NCI-H1930 (cell line): ENCODE results near the gene THAP5.

Experiments
- DNase-seq, 2 experiments: peaks; one replicate each; lab custom pipeline; 2025; lab: John Stamatoyannopoulos, UW

Gene THAP5, protein sequence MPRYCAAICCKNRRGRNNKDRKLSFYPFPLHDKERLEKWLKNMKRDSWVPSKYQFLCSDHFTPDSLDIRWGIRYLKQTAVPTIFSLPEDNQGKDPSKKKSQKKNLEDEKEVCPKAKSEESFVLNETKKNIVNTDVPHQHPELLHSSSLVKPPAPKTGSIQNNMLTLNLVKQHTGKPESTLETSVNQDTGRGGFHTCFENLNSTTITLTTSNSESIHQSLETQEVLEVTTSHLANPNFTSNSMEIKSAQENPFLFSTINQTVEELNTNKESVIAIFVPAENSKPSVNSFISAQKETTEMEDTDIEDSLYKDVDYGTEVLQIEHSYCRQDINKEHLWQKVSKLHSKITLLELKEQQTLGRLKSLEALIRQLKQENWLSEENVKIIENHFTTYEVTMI

GRCh38 chr7:108569381-108570145, at the start of gene THAP5, which contains the start of gene DNAJB9:
TSS of gene THAP5 (minus strand) at chr7:108569706. CDS start at chr7:108569569, 137 bp downstream.
TSS of gene DNAJB9 (plus strand) at chr7:108569874. CDS start at chr7:108571727, 1,853 bp downstream.
- peak; percentile 100 for DNase-seq

- no peak for DNase-seq
Measured at GRCh38 chr7:108618056-108618455, 48.5 kb upstream of the THAP5 start.

- DNase-seq: no peak
Measured at GRCh38 chr7:108614896-108615295, 45.4 kb upstream of the THAP5 start.

DNA sequence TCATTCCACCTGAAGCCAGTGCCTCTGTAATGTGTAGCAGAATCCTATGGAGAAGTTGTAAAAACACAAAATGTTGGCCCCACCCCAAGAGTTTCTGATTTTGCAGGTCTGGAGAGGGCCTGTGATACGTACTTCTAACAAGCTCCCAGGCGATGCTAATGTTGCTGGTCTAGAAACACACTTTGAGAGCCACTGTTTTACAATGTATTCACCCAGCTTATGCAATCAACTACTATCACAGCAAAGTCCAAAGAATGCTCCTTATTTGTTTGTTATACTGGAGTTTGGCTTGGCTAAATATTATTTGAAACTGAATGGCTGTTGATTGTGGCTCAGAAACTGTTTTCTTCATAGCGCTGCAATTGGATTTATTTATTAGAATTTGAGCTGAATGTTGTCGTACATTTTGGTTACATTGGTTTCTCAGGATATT, 44.5 kb upstream of the THAP5 start:
- no peak for DNase-seq

GRCh38 chr7:108613147-108613948, 43.8 kb upstream of the THAP5 start:
- DNase-seq: peak; percentile 28 to 63

GRCh38 chr7:108611268-108611667, 41.8 kb upstream of the THAP5 start:
- DNase-seq: no peak

DNA sequence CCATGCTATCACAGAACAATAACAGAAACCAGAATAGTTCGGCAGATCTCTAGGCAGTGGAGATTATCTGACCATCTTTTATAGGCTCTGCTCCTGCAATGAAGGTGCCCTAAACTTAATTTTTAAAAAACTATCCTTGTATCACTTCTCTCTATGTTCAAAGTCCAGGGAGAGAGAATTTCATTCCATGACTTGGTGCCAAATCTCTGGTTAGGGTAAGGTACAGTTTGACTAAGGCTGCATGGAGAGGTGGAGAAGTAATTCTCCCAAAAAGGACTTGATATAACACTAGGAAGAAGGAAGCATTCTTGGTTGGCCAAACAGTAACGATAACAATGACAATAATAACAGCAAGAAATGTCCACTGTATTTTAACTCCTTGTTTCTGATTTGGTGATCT, 40.1 kb upstream of the THAP5 start:
- no peak for DNase-seq

GRCh38 chr7:108605559-108606201, 36.2 kb upstream of the THAP5 start:
- no peak for DNase-seq

- DNase-seq: no peak
Measured at GRCh38 chr7:108604307-108605077, 35.0 kb upstream of the THAP5 start.

- no peak for DNase-seq
Measured at GRCh38 chr7:108603656-108604306, 34.3 kb upstream of the THAP5 start.

- no peak for DNase-seq
Measured at GRCh38 chr7:108600399-108600798, 30.9 kb upstream of the THAP5 start.

DNA sequence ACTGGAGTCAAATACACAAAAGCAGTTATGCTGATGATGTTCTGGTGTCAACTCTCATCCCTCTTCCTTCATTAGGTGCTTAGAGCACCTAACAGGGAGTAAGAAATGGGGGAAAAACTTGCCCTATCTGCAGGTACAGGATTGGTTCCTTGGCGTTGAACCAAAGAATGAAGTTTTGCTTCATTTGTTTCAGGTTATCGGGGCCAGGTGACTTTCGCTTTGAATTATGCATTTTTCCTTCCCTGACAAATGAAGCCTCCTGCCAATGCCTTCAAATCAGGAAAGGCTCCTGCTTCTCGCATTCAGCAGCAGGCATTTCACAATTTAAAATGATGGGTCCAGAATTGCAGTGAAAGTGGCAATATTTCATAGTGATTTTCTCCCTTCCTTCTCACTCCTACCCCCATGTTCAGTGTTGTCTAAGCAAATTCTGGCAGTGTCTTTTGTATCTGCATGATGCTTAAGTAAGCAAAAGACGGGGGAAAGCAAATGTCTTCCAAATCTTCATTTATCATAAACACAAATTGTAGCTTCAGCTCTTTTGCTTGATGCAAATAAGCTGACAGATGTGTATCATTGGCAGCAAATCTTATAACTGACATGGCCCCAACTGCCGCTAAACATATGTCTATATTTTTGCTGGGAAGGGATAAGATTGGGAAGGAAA, 29.5 kb upstream of the THAP5 start:
- no peak for DNase-seq

DNA sequence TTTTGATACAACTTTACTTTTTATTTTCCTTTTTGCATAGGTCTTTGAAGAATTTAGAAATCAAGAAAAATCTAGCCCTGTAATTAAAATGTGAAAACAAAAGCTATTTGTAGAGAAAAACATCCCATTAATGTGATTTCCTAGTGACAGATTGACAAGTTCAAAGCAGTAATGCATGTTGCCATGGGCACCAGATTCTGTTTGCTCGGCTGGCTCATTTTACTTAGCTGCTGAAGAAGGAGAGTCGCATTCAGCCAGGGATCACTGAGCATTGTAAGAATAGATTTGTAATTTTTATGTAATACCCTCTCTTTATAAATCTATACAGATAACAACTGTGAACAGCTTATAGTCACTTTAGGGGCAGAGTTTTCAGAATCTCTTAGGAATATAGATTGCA, 28.6 kb upstream of the THAP5 start:
- DNase-seq: peak in 1 of 2 experiments; percentile 17

DNA sequence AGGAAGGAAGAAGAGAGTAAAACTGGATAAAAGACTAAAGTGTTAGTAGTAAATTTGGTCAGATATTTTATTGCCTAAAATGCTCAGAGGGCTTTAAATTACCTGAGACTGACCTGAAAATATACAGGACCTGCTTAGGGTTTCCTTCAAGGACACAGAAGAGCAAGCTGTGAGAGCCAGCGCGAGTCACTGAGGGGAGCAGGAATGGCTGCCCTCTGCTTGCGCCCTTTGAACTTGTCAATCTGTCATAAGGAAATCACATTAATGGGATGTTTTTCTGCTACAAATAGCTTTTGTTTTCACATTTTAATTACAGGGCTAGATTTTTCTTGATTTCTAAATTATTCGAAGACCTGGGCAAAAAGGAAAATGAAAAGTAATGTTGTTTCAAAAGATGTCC, 27.1 kb upstream of the THAP5 start:
- no peak for DNase-seq

DNA sequence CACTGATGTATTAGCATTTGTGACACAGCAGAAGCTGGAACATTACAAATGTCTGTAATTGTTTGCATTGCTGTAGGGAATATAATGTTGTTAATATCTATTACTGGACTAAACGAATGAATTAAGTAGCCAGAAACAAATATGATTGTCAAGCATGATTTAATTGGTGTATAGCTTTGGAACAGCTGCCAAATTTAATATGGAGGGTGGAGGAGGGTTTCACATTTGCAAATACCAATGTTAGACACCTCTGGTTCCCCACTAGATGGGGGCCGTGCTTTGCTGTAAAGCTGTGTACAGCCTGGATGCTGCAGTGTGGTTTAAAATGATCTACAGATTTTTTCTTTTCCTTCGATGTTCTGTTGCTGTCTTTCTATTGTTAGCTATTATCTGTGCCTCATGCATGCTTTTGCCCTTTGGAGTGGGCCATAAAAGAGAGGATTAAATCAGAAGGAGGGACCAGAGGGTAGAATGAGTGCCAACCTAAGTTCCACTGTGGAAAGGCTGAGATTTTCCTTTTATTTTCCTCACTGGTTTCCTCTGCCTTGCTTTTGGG, 23.2 kb upstream of the THAP5 start:
- peak in 1 of 2 experiments; percentile 10 for DNase-seq

DNA sequence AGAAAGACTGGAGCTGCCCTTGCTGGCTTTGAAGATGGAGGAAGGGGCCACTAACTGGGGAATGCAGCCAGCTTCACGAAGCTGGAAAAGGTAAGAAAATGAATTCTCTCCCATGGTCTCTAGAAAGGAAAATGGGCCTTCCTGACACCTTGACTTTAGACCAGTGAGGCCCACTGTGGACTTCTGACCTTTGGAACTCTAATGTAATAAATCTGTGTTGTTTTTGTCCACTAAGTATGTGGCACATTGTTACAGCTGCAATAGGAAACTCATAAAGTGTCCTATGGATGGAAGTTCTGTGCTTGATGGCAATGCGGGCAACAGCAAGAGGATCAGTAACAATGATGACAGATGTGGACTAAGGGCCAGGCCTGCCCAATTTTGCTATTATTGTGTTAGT, 21.1 kb upstream of the THAP5 start:
- no peak for DNase-seq

DNA sequence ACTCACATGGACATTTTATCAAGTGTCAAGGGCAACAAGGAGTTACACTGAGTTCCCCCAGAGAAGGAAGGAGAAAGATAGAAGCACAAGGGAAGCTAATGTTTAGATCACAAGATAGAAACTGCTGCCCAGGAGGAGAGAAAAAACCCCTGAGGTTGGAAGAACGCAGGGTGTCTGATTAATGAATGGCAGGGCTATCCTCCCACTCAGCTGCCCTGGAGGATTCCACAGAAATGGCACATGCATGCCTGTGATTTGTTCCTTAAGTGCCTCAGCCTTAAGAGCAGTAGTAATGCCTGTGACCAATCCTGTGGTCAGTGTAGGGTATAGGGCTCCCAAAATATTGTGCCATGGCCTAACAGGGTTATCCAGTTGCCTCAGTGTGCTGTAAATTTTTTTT, 20.4 kb upstream of the THAP5 start:
- DNase-seq: no peak

GRCh38 chr7:108589199-108589598, 19.7 kb upstream of the THAP5 start:
- no peak for DNase-seq

- no peak for DNase-seq
Measured at GRCh38 chr7:108586274-108586710, 16.8 kb upstream of the THAP5 start.
